Sciatic nerve (tissue), 2 donors: Measurements from ENCODE around the gene SCUBE2. TPM values are rescaled to one million over a fixed set of nuclear protein-coding genes. Genes with fewer than 3 reads are reported as not detected.
"Not testable (repeated sequence)": the region's sequence is repeated elsewhere in the genome, so short reads cannot be mapped to it uniquely, and the experiment has no call there.

Experiments used
- ATAC-seq: fragments of 200-7000 bp; cut with Tn5 transposase; one replicate; pipeline ENCODE4 v1.9.1; 2020; ENCODE audit warnings: mild to moderate bottlenecking, moderate library complexity
- DNase-seq: peaks from one replicate; pipeline ENCODE4 v3.0.0-alpha.2; 2020; ENCODE audit warnings: low spot score
- intact Hi-C: fragments of 100-400 bp; cut with DNase I; formaldehyde crosslinking; loops from one replicate; pipeline ENCODE4 v1.14.2; 2022
- total RNA-seq: library from RNA; stranded (reverse); fragmentation: NEBNext Ultra II Directional; extraction: Animal tissue kit (Norgen Biotek cat#: 25700); gene quantifications from one replicate; pipeline ENCODE4 v1.2.1, GENCODE V29; 2021
- donor health status: DM: no; HTN: no; CAD: no.
- donor health status: DM: no; HTN: no; CAD: no.

SCUBE2 gene
- total RNA-seq, 1 donor from 2014 or later = 8.8 TPM

GRCh38 chr11:9022961-9023680 lies 68.3 kb downstream of the SCUBE2 start:
- intact Hi-C loops = no loop called here
- DNase-seq (no peak), ATAC-seq (no peak)

GRCh38 chr11:9020916-9021315 lies 70.5 kb downstream of the SCUBE2 start:
- intact Hi-C loops = no loop called here
- no peak for DNase-seq
- no peak for ATAC-seq

- DNase-seq (no peak), ATAC-seq (no peak)
- intact Hi-C loops = no loop called here
Measured at GRCh38 chr11:9019861-9020260, 71.5 kb downstream of the SCUBE2 start.

- DNase-seq (peak; percentile 71), ATAC-seq (peak; percentile 81)
- intact Hi-C loops = no loop called here
Measured at GRCh38 chr11:9017773-9018172, 73.6 kb downstream of the SCUBE2 start.

GRCh38 chr11:9016916-9017642 lies 74.3 kb downstream of the SCUBE2 start:
- no peak for ATAC-seq
- intact Hi-C loops = no loop called here
- DNase-seq = no peak

- ATAC-seq (peak; percentile 88), DNase-seq (peak; percentile 71)
- intact Hi-C loops = no loop called here
Measured at GRCh38 chr11:9015677-9016076, 75.7 kb downstream of the SCUBE2 start.

GRCh38 chr11:9014826-9015225 lies 76.6 kb downstream of the SCUBE2 start:
- intact Hi-C loops = no loop called here
- DNase-seq (no peak), ATAC-seq (no peak)

GRCh38 chr11:9013373-9013772 lies 78.0 kb downstream of the SCUBE2 start:
- intact Hi-C loops = no loop called here

GRCh38 chr11:9009538-9009937 lies 81.9 kb downstream of the SCUBE2 start:
- intact Hi-C loops, ATAC-seq, DNase-seq: not testable (repeated sequence)

More at GRCh38 chr11:9013373-9013772, 78.0 kb downstream of the SCUBE2 start:
- no peak for DNase-seq
- no peak for ATAC-seq

GRCh38 chr11:9008661-9009060 lies 82.7 kb downstream of the SCUBE2 start:
- intact Hi-C loops = no loop called here
- DNase-seq = no peak
- ATAC-seq = no peak

- ATAC-seq (no peak), DNase-seq (no peak)
- intact Hi-C loops = no loop called here
Measured at GRCh38 chr11:9008011-9008550, 83.3 kb downstream of the SCUBE2 start.

GRCh38 chr11:9005087-9005486 lies 86.3 kb downstream of the SCUBE2 start:
- DNase-seq (no peak), ATAC-seq (no peak)
- intact Hi-C loops = no loop called here

- intact Hi-C loops = no loop called here
- ATAC-seq (no peak), DNase-seq (peak; percentile 68)
Measured at GRCh38 chr11:9004183-9004926, 87.0 kb downstream of the SCUBE2 start.

- peak; percentile 85 for ATAC-seq
- peak; percentile 75 for DNase-seq
- intact Hi-C loops = no loop called here
Measured at GRCh38 chr11:9003573-9004182, 87.7 kb downstream of the SCUBE2 start, which contains the start of gene NRIP3. Gene NRIP3, minus strand, starts transcription at chr11:9004001. Its CDS starts 66 bp downstream, at chr11:9003935.

GRCh38 chr11:9002920-9003572 lies 88.4 kb downstream of the SCUBE2 start:
- intact Hi-C loops = no loop called here
- DNase-seq = no peak
- no peak for ATAC-seq

- no peak for ATAC-seq
- intact Hi-C loops = no loop called here
- no peak for DNase-seq
Measured at GRCh38 chr11:9001736-9002135, 89.7 kb downstream of the SCUBE2 start.

- ATAC-seq (no peak), DNase-seq (no peak)
- intact Hi-C loops = no loop called here
Measured at GRCh38 chr11:8998017-8998416, 93.4 kb downstream of the SCUBE2 start.

GRCh38 chr11:8997451-8997850 lies 93.9 kb downstream of the SCUBE2 start:
- intact Hi-C loops = no loop called here
- no peak for ATAC-seq
- DNase-seq = no peak

- DNase-seq (no peak), ATAC-seq (no peak)
- intact Hi-C loops = no loop called here
Measured at GRCh38 chr11:8989453-8989852, 101.9 kb downstream of the SCUBE2 start.
